NCI-H1436 (cell line): Measurements from ENCODE around the gene PCDH9.

Experiments used
- DNase-seq: peaks from one replicate; lab custom pipeline; 2025; lab: John Stamatoyannopoulos, UW

The PCDH9 gene

GRCh38 chr13:66751691-66752090 lies 478.4 kb downstream of the PCDH9 start:
- DNase-seq: no peak

- DNase-seq: no peak
These were observed 481.4 kb downstream of the PCDH9 start for GRCh38 chr13:66748712-66749111.

GRCh38 chr13:66745307-66745706 lies 484.8 kb downstream of the PCDH9 start:
- DNase-seq: no peak

- no peak for DNase-seq
These were observed 506.6 kb downstream of the PCDH9 start for GRCh38 chr13:66723576-66723975.

- DNase-seq: no peak
These were observed 513.6 kb downstream of the PCDH9 start for GRCh38 chr13:66716538-66716937.

GRCh38 chr13:66714795-66715194 lies 515.3 kb downstream of the PCDH9 start:
- no peak for DNase-seq

- no peak for DNase-seq
These were observed 526.0 kb downstream of the PCDH9 start for GRCh38 chr13:66704110-66704509.

GRCh38 chr13:66703597-66703996 lies 526.5 kb downstream of the PCDH9 start:
- no peak for DNase-seq

GRCh38 chr13:66700117-66700601 lies 530.0 kb downstream of the PCDH9 start:
- DNase-seq: no peak

GRCh38 chr13:66693656-66694055 lies 536.5 kb downstream of the PCDH9 start:
- no peak for DNase-seq

GRCh38 chr13:66691149-66691548 lies 539.0 kb downstream of the PCDH9 start:
- no peak for DNase-seq

- DNase-seq: no peak
These were observed 540.5 kb downstream of the PCDH9 start for GRCh38 chr13:66689628-66690027.

GRCh38 chr13:66689037-66689619 lies 541.0 kb downstream of the PCDH9 start:
- no peak for DNase-seq

GRCh38 chr13:66681403-66681802 lies 548.7 kb downstream of the PCDH9 start:
- no peak for DNase-seq

- DNase-seq: no peak
These were observed 550.1 kb downstream of the PCDH9 start for GRCh38 chr13:66680031-66680430.

- DNase-seq: no peak
These were observed 554.5 kb downstream of the PCDH9 start for GRCh38 chr13:66675620-66676019.

GRCh38 chr13:66673401-66673800 lies 556.7 kb downstream of the PCDH9 start:
- DNase-seq: no peak

- DNase-seq: no peak
These were observed 564.1 kb downstream of the PCDH9 start for GRCh38 chr13:66665991-66666390.

GRCh38 chr13:66663711-66664110 lies 566.4 kb downstream of the PCDH9 start:
- DNase-seq: no peak

- no peak for DNase-seq
These were observed 566.9 kb downstream of the PCDH9 start for GRCh38 chr13:66663206-66663605.

- no peak for DNase-seq
These were observed 568.8 kb downstream of the PCDH9 start for GRCh38 chr13:66661336-66661735.

- no peak for DNase-seq
These were observed 569.7 kb downstream of the PCDH9 start for GRCh38 chr13:66660468-66660813.

GRCh38 chr13:66659701-66660467 lies 570.3 kb downstream of the PCDH9 start:
- no peak for DNase-seq

GRCh38 chr13:66659286-66659685 lies 570.9 kb downstream of the PCDH9 start:
- no peak for DNase-seq
